ENCODE data around the gene RNASE7.

Gene RNASE7

GRCh38 chr14:21043974-21044618 lies 1.9 kb downstream of the RNASE7 start:
- no peak for DNase-seq (ENCODE audit: low spot score)

GRCh38 chr14:21047378-21047781 lies 5.2 kb downstream of the RNASE7 start:
- no peak for DNase-seq (ENCODE audit: low spot score)

- DNase-seq (ENCODE audit: low spot score), result no peak
Observed at GRCh38 chr14:21048638-21049037, 6.5 kb downstream of the RNASE7 start.

- no peak for DNase-seq (ENCODE audit: low spot score)
Observed at GRCh38 chr14:21049271-21049673, 7.1 kb downstream of the RNASE7 start.

- no peak for DNase-seq (ENCODE audit: low spot score)
Observed at GRCh38 chr14:21050597-21050996, 8.4 kb downstream of the RNASE7 start.

GRCh38 chr14:21053184-21054122 lies 11.3 kb downstream of the RNASE7 start:
- DNase-seq (ENCODE audit: low spot score), result no peak

- DNase-seq (ENCODE audit: low spot score), result no peak
Observed at GRCh38 chr14:21054123-21054767, 12.1 kb downstream of the RNASE7 start.

GRCh38 chr14:21054768-21055145 lies 12.6 kb downstream of the RNASE7 start:
- no peak for DNase-seq (ENCODE audit: low spot score)

GRCh38 chr14:21055432-21056117 lies 13.4 kb downstream of the RNASE7 start:
- DNase-seq (ENCODE audit: low spot score), result no peak

- DNase-seq (ENCODE audit: low spot score), result no peak
Observed at GRCh38 chr14:21056520-21057163, 14.5 kb downstream of the RNASE7 start.

- DNase-seq (ENCODE audit: low spot score), result no peak
Observed at GRCh38 chr14:21057803-21058675, 15.9 kb downstream of the RNASE7 start, which contains the start of gene RNASE8. Gene RNASE8, plus strand, starts transcription at chr14:21057822. Its CDS starts 71 bp downstream, at chr14:21057893.

GRCh38 chr14:21058903-21059302 lies 16.7 kb downstream of the RNASE7 start:
- no peak for DNase-seq (ENCODE audit: low spot score)

- no peak for DNase-seq (ENCODE audit: low spot score)
Observed at GRCh38 chr14:21059842-21060613, 17.9 kb downstream of the RNASE7 start.

GRCh38 chr14:21060614-21061346 lies 18.6 kb downstream of the RNASE7 start:
- no peak for DNase-seq (ENCODE audit: low spot score)

- DNase-seq (ENCODE audit: low spot score), result no peak
Observed at GRCh38 chr14:21061347-21061668, 19.1 kb downstream of the RNASE7 start.

GRCh38 chr14:21063479-21063878 lies 21.3 kb downstream of the RNASE7 start:
- DNase-seq (ENCODE audit: low spot score), result no peak

GRCh38 chr14:21066882-21067502 lies 24.8 kb downstream of the RNASE7 start:
- no peak for DNase-seq (ENCODE audit: low spot score)

GRCh38 chr14:21068521-21069387 lies 26.6 kb downstream of the RNASE7 start:
- peak; percentile 28 for DNase-seq (ENCODE audit: low spot score)

Measured in hematopoietic multipotent progenitor cell treated with erythropoietin and hydrocortisone succinate and interleukin-3 and kit ligand, for 15 days (in vitro differentiated cells).